IMR-90 (cell line): Measurements from ENCODE around the gene NDUFB4. TPM values are rescaled to one million over a fixed set of nuclear protein-coding genes. Genes with fewer than 3 reads are reported as not detected.

ENCODE experiments used
- ATAC-seq: fragments of 200-7000 bp; cut with Tn5 transposase; 2 replicates; pipeline ENCODE4 v1.9.1; 2020; ENCODE audit warnings: low read depth, mild to moderate bottlenecking, moderate library complexity
- BruUV-seq: library from RNA; stranded (reverse); fragments of 400-500 nt; replicated peaks from 2 replicates; lab custom pipeline; 2021; lab: Mats Ljungman, UMichigan
- CTCF ChIA-PET: fragments of 300-600 bp; formaldehyde crosslinking; extraction: SDS; loops from one replicate; lab custom pipeline; 2021; ENCODE audit warnings: antibody characterized with exemption; lab: Yijun Ruan, JAX
- POLR2A ChIA-PET: fragments of 300-600 bp; sonication (Branson Sonifier 250); formaldehyde crosslinking; loops from one replicate; lab custom pipeline; 2022; ENCODE audit warnings: antibody characterized with exemption; ENCODE audit not compliant: unreplicated experiment; lab: Charles Lee
- DNase-seq: peaks from one replicate; pipeline ENCODE4 v3.0.0; 2013
- H2AFZ ChIP-seq: replicated peaks from 2 replicates; pipeline ENCODE3; 2013; ENCODE audit warnings: low read length, mild to moderate bottlenecking; ENCODE audit not compliant: poor library complexity
- H2AK5ac ChIP-seq: 2 replicates; pipeline ENCODE4 v1.6.1; 2013; ENCODE audit warnings: low read depth, low read length, inconsistent platforms
- H2AK9ac ChIP-seq: replicated peaks from 2 replicates; pipeline ENCODE3; 2013; ENCODE audit warnings: mild to moderate bottlenecking, low read depth, low read length, moderate library complexity; ENCODE audit not compliant: poor library complexity
- H2BK120ac ChIP-seq: 2 replicates; pipeline ENCODE4 v1.6.1; 2013; ENCODE audit warnings: low read depth, low read length, inconsistent platforms
- H2BK15ac ChIP-seq: 3 replicates; pipeline ENCODE4 v1.6.1; 2013; ENCODE audit warnings: low read depth, low read length, inconsistent platforms
- H2BK20ac ChIP-seq: 2 replicates; pipeline ENCODE4 v1.6.1; 2013; ENCODE audit warnings: low read depth, mild to moderate bottlenecking, inconsistent platforms, low read length, moderate library complexity
- H2BK5ac ChIP-seq: 2 replicates; pipeline ENCODE4 v1.6.1; 2013; ENCODE audit warnings: mild to moderate bottlenecking, low read depth, low read length, inconsistent platforms; ENCODE audit not compliant: poor library complexity, severe bottlenecking
- H3K14ac ChIP-seq: replicated peaks from 2 replicates; pipeline ENCODE4 v1.6.1; 2013; ENCODE audit warnings: low read depth, low read length, inconsistent platforms
- H3K18ac ChIP-seq: 2 replicates; pipeline ENCODE4 v1.6.1; 2013; ENCODE audit warnings: low read depth, low read length, control low read depth
- H3K23ac ChIP-seq: 2 replicates; pipeline ENCODE4 v1.6.1; 2013; ENCODE audit warnings: low read depth, low read length, inconsistent platforms
- H3K27ac ChIP-seq: 2 replicates; pipeline ENCODE4 v1.5.1; 2013; ENCODE audit warnings: mild to moderate bottlenecking, control low read depth, low read length; ENCODE audit not compliant: insufficient read depth
- H3K27me3 ChIP-seq: 2 replicates; pipeline ENCODE4 v1.6.1; 2013; ENCODE audit warnings: low read length; ENCODE audit not compliant: control insufficient read depth, insufficient read depth
- H3K36me3 ChIP-seq: 2 replicates; pipeline ENCODE4 v1.6.1; 2013; ENCODE audit warnings: low read length, mixed read lengths; ENCODE audit not compliant: control insufficient read depth, insufficient read depth
- H3K4ac ChIP-seq: 2 replicates; pipeline ENCODE4 v1.6.1; 2013; ENCODE audit warnings: low read depth, low read length, inconsistent platforms
- H3K4me1 ChIP-seq: 2 replicates; pipeline ENCODE4 v1.6.1; 2013; ENCODE audit warnings: low read length, mixed read lengths; ENCODE audit not compliant: control insufficient read depth, insufficient read depth
- H3K4me2 ChIP-seq: 2 replicates; pipeline ENCODE4 v1.6.1; 2013; ENCODE audit warnings: low read depth, mild to moderate bottlenecking, control low read depth, low read length, moderate library complexity
- H3K4me3 ChIP-seq: 2 replicates; pipeline ENCODE4 v1.5.1; 2013; ENCODE audit warnings: low read depth, mild to moderate bottlenecking, control low read depth, low read length, moderate library complexity; ENCODE audit not compliant: insufficient read depth
- H3K56ac ChIP-seq: 2 replicates; pipeline ENCODE4 v1.6.1; 2013; ENCODE audit warnings: low read length, inconsistent platforms; ENCODE audit not compliant: insufficient read depth; ENCODE audit errors: extremely low read depth
- H3K79me1 ChIP-seq, 2 experiments: 2 replicates each; pipeline ENCODE4 v1.6.1; 2013; ENCODE audit warnings: low read length in 2 of 2, inconsistent platforms in 1 of 2, low read depth in 1 of 2
- H3K9ac ChIP-seq: 2 replicates; pipeline ENCODE4 v1.6.1; 2013; ENCODE audit warnings: low read depth, low read length, control low read depth
- H3K9me1 ChIP-seq: 2 replicates; pipeline ENCODE4 v1.6.1; 2013; ENCODE audit warnings: low read length, inconsistent platforms; ENCODE audit not compliant: insufficient read depth
- H3K9me3 ChIP-seq: 2 replicates; pipeline ENCODE4 v1.6.1; 2013; ENCODE audit warnings: low read length; ENCODE audit not compliant: control insufficient read depth, insufficient read depth
- H4K20me1 ChIP-seq: 2 replicates; pipeline ENCODE4 v1.6.1; 2013; ENCODE audit warnings: low read length, inconsistent platforms; ENCODE audit not compliant: insufficient read depth
- H4K5ac ChIP-seq: 2 replicates; pipeline ENCODE4 v1.6.1; 2013; ENCODE audit warnings: mild to moderate bottlenecking, low read depth, low read length, control low read depth
- H4K8ac ChIP-seq, 2 experiments: 2 replicates each; pipeline ENCODE4 v1.6.1; 2013; ENCODE audit warnings: low read depth in 2 of 2, low read length in 2 of 2, control low read depth in 1 of 2, inconsistent platforms in 1 of 2
- H4K91ac ChIP-seq: 2 replicates; pipeline ENCODE4 v1.6.1; 2013; ENCODE audit warnings: low read depth, low read length, inconsistent platforms; ENCODE audit not compliant: insufficient read depth
- BHLHE40 ChIP-seq: fragments of 150-350 bp; IDR thresholded peaks from 2 replicates; pipeline ENCODE4 v1.6.1; 2016; ENCODE audit warnings: mild to moderate bottlenecking, low read depth, low read length
- CEBPB ChIP-seq: IDR thresholded peaks from 2 replicates; pipeline ENCODE4 v1.6.1; 2012; ENCODE audit warnings: low read depth, low read length, improper control_type of control experiment
- FOS ChIP-seq: fragments of 150-350 bp; IDR thresholded peaks from 2 replicates; pipeline ENCODE4 v1.6.1; 2016; ENCODE audit warnings: low read depth, low read length
- MAFK ChIP-seq: IDR thresholded peaks from 2 replicates; pipeline ENCODE4 v1.6.1; 2012; ENCODE audit warnings: low read depth, low read length, improper control_type of control experiment
- MAZ ChIP-seq: IDR thresholded peaks from 2 replicates; pipeline ENCODE4 v1.6.1; 2012; ENCODE audit warnings: low read depth, mild to moderate bottlenecking, low read length, improper control_type of control experiment, moderate library complexity, borderline replicate concordance
- NFE2L2 ChIP-seq: fragments of 150-350 bp; IDR thresholded peaks from 2 replicates; pipeline ENCODE4 v1.6.1; 2016; ENCODE audit warnings: low read depth, mild to moderate bottlenecking, low read length
- WGBS, 2 experiments: methylation state at CpG; one replicate each; pipeline versions ENCODE4 v1.1.5 to v1.1.7; 2013; ENCODE audit warnings: missing lambda C conversion rate in 2 of 2; ENCODE audit not compliant: insufficient read length in 1 of 2; ENCODE audit errors: extremely low coverage in 2 of 2; 5-methylcytosine and 5-hydroxymethylcytosine counted together
- dilution Hi-C: fragments of 300-500 bp; cut with HindIII; formaldehyde crosslinking; loops from one replicate; pipeline ENCODE4 v1.14.3; 2018; ENCODE audit warnings: low sequenced_read_pairs; ENCODE audit not compliant: unreplicated experiment
- in situ Hi-C: fragments of 300-500 bp; cut with MboI; formaldehyde crosslinking; loops from 3 replicates; pipeline ENCODE4 v1.14.3; 2019; ENCODE audit warnings: low sequenced_read_pairs, inconsistent platforms, mixed read lengths
- intact Hi-C: fragments of 100-400 bp; cut with micrococcal nuclease; formaldehyde crosslinking; loops from 2 replicates; pipeline ENCODE4 v1.10.0; 2022
- polyA plus RNA-seq, 3 experiments: library from polyadenylated mRNA; depleted of rRNA; stranded (reverse); fragments of >200 nt; gene quantifications; 2 replicates each; pipeline ENCODE4 v1.2.3, GENCODE V29; 2012; ENCODE audit warnings: low replicate concordance in 1 of 3
- total RNA-seq: library from RNA; depleted of rRNA; stranded (reverse); fragments of >200 nt; gene quantifications from 2 replicates; pipeline ENCODE4 v1.2.3, GENCODE V29; 2012
- TF ChIP-seq, protein P1 (sequence below): fragments of 150-350 bp; IDR thresholded peaks from 2 replicates; pipeline ENCODE4 v1.6.1; 2016; ENCODE audit warnings: low read depth, mild to moderate bottlenecking, low read length, moderate library complexity, borderline replicate concordance
- TF ChIP-seq, protein P2 (sequence below): conservative IDR thresholded peaks from 2 replicates; pipeline ENCODE4 v1.5.1; 2012; ENCODE audit warnings: mild to moderate bottlenecking, low read depth, low read length, improper control_type of control experiment

The NDUFB4 gene
- total and polyA plus RNA-seq, 2 of the 4 experiments (the other 2 are of a cell fraction) = 53.9 to 278 TPM

DNA sequence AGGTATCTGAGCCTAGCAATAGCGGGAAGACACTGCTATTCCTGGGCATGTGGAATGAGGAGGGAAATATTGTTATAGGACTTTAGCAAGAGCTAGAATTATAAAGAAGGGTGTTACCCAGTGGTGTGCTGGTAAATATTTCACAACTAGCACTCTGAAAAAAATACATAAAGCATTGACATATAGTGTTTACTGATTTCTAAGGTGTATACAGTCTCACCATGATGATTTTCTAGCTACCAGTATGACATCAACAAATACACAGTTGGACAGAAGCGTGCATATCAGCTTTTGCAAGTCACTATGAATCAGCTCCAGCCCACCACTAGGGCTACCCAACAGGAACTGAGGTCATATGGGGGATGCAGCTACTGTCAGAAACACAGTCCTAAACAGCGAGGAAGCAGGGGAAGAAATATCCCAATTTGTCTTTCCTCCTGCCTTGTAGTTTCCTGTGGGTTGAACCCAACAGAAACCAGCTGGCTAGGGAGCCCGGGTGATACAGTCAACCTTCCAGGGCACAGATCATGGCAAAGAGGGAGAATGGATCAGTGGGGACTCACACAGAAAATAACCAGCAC is 46.3 kb downstream of the NDUFB4 start:
- POLR2A ChIA-PET = no interaction called here
- in situ Hi-C loops = no loop called here

More for the DNA sequence above, 46.3 kb downstream of the NDUFB4 start:
- Histone ChIP-seq H3K4ac (peak overlapping the region; percentile 42), H3K56ac (no peak overlapping the region), H2AK5ac (peak overlapping the region; percentile 23; the same call in 1 of the 2 replicates), H4K91ac (peak overlapping the region; percentile 63), H2BK5ac (peak overlapping the region; percentile 75), H3K79me1 (no peaks in the 10 kb centered on the region), H3K27me3 (no peaks in the 10 kb centered on the region), H3K9ac (no peak overlapping the region), H2AFZ (peak overlapping the region; percentile 60), H4K5ac (peak overlapping the region; percentile 81; the same call in 1 of the 2 replicates), H3K27ac (0 out of 2 replicates have a peak overlapping the region, but pooled peaks have one; percentile 5), H4K20me1 (no peaks in the 10 kb centered on the region), H3K4me3 (no peak overlapping the region), H3K4me2 (peak overlapping the region; percentile 4; the same call in 1 of the 2 replicates), H3K18ac (peak overlapping the region; percentile 76; the same call in 1 of the 2 replicates), H3K14ac (peak overlapping the region; percentile 61), H4K8ac (peak overlapping the region in 1 of 2 experiments; percentile 64; a peak in 2 of 4 replicates), H2BK20ac (peak overlapping the region; percentile 74), H2BK15ac (peak overlapping the region; percentile 48; the same call in 1 of the 3 replicates), H3K9me3 (no peaks in the 10 kb centered on the region), H3K36me3 (no peaks in the 10 kb centered on the region), H2BK120ac (peak overlapping the region; percentile 90; the same call in 1 of the 2 replicates), H3K23ac (peak overlapping the region; percentile 35; the same call in 1 of the 2 replicates), H2AK9ac (peak overlapping the region; percentile 89), H3K9me1 (peaks cover 4% of the 10 kb centered on the region; the same call in 1 of the 2 replicates), H3K4me1 (peaks cover 20% of the 10 kb centered on the region)
- intact Hi-C loops (no loop called here), dilution Hi-C loops (no loop called here)
- ATAC-seq = peak; percentile 64
- WGBS, 2 experiments = no CpG with 5 or more reads among the region's 4 CpGs
- CTCF ChIA-PET = interaction anchor here (0.6 kb wide), 1 partner anchor 206 kb away, joined by 3 read pairs; no protein-coding TSS in a partner anchor
- BruUV-seq = no TSS peak
- TF ChIP-seq MAZ = no peak
- TF ChIP-seq FOS = 0 out of 2 replicates have a peak, but pooled peaks have one; percentile 16
- peak; percentile 32; the same call in 1 of the 2 replicates for TF ChIP-seq CEBPB
- TF ChIP-seq BHLHE40 = peak; percentile 73
- TF ChIP-seq, protein P1, sequence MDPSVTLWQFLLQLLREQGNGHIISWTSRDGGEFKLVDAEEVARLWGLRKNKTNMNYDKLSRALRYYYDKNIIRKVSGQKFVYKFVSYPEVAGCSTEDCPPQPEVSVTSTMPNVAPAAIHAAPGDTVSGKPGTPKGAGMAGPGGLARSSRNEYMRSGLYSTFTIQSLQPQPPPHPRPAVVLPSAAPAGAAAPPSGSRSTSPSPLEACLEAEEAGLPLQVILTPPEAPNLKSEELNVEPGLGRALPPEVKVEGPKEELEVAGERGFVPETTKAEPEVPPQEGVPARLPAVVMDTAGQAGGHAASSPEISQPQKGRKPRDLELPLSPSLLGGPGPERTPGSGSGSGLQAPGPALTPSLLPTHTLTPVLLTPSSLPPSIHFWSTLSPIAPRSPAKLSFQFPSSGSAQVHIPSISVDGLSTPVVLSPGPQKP = no peak
- peak; percentile 69 for TF ChIP-seq MAFK
- TF ChIP-seq, protein P2, sequence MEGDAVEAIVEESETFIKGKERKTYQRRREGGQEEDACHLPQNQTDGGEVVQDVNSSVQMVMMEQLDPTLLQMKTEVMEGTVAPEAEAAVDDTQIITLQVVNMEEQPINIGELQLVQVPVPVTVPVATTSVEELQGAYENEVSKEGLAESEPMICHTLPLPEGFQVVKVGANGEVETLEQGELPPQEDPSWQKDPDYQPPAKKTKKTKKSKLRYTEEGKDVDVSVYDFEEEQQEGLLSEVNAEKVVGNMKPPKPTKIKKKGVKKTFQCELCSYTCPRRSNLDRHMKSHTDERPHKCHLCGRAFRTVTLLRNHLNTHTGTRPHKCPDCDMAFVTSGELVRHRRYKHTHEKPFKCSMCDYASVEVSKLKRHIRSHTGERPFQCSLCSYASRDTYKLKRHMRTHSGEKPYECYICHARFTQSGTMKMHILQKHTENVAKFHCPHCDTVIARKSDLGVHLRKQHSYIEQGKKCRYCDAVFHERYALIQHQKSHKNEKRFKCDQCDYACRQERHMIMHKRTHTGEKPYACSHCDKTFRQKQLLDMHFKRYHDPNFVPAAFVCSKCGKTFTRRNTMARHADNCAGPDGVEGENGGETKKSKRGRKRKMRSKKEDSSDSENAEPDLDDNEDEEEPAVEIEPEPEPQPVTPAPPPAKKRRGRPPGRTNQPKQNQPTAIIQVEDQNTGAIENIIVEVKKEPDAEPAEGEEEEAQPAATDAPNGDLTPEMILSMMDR = 0 out of 2 replicates have a peak, but pooled peaks have one; percentile 7
- peak; percentile 98 for TF ChIP-seq NFE2L2
- DNase-seq = peak; percentile 90
